Measurements from ENCODE around the gene NRF1. TPM values are rescaled to one million over a fixed set of nuclear protein-coding genes. Genes with fewer than 3 reads are reported as not detected.

Gene NRF1
- total and polyA plus RNA-seq, 9 donors: 11.5 to 33.5 (median 21.7) TPM

GRCh38 chr7:129800901-129801300 lies 189.4 kb downstream of the NRF1 start:
- no peaks in the 10 kb centered on the region for H3K4me1 ChIP-seq (ENCODE audit: insufficient read depth)
- no peak overlapping the region for H3K4me3 ChIP-seq
- no peaks in the 10 kb centered on the region for H3K27me3 ChIP-seq
- no peaks in the 10 kb centered on the region for H3K36me3 ChIP-seq
- H3K9me3 ChIP-seq: no peaks in the 10 kb centered on the region
- DNase-seq: no peak
- TF ChIP-seq POLR2A (IDR thresholded peaks at IDR 0.05) (no peak), EP300 (IDR thresholded peaks at IDR 0.05) (no peak)
- TF ChIP-seq, protein P1, sequence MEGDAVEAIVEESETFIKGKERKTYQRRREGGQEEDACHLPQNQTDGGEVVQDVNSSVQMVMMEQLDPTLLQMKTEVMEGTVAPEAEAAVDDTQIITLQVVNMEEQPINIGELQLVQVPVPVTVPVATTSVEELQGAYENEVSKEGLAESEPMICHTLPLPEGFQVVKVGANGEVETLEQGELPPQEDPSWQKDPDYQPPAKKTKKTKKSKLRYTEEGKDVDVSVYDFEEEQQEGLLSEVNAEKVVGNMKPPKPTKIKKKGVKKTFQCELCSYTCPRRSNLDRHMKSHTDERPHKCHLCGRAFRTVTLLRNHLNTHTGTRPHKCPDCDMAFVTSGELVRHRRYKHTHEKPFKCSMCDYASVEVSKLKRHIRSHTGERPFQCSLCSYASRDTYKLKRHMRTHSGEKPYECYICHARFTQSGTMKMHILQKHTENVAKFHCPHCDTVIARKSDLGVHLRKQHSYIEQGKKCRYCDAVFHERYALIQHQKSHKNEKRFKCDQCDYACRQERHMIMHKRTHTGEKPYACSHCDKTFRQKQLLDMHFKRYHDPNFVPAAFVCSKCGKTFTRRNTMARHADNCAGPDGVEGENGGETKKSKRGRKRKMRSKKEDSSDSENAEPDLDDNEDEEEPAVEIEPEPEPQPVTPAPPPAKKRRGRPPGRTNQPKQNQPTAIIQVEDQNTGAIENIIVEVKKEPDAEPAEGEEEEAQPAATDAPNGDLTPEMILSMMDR (IDR thresholded peaks at IDR 0.05): no peak
- intact Hi-C loops (cut with DNase I): no loop called here
- WGBS, 3 donors: 87 to 90% (median 87%) methylated on average over 7 of the region's 7 CpGs
- H3K27ac ChIP-seq: no peak overlapping the region

GRCh38 chr7:129801882-129802281 lies 190.4 kb downstream of the NRF1 start:
- H3K27ac ChIP-seq: no peak overlapping the region
- intact Hi-C loops (cut with DNase I): no loop called here
- no peaks in the 10 kb centered on the region for H3K9me3 ChIP-seq
- no peaks in the 10 kb centered on the region for H3K4me1 ChIP-seq (ENCODE audit: insufficient read depth)
- no peak overlapping the region for H3K4me3 ChIP-seq
- TF ChIP-seq EP300 (IDR thresholded peaks at IDR 0.05) (no peak), POLR2A (IDR thresholded peaks at IDR 0.05) (no peak)
- TF ChIP-seq, protein P1 (IDR thresholded peaks at IDR 0.05): no peak
- 63 to 64% (median 63%) methylated on average over 5 of the region's 5 CpGs for WGBS, 3 donors
- no peak for DNase-seq
- H3K27me3 ChIP-seq: no peaks in the 10 kb centered on the region
- H3K36me3 ChIP-seq: no peaks in the 10 kb centered on the region

GRCh38 chr7:129803546-129804081 lies 192.1 kb downstream of the NRF1 start:
- H3K27me3 ChIP-seq: no peaks in the 10 kb centered on the region
- 72 to 81% (median 78%) methylated on average over 17 of the region's 17 CpGs for WGBS, 3 donors
- no peak overlapping the region for H3K4me3 ChIP-seq
- TF ChIP-seq, protein P1 (IDR thresholded peaks at IDR 0.05): no peak
- TF ChIP-seq POLR2A (IDR thresholded peaks at IDR 0.05) (no peak), EP300 (IDR thresholded peaks at IDR 0.05) (no peak)
- no peaks in the 10 kb centered on the region for H3K4me1 ChIP-seq (ENCODE audit: insufficient read depth)
- H3K27ac ChIP-seq: no peak overlapping the region
- H3K36me3 ChIP-seq: no peaks in the 10 kb centered on the region
- intact Hi-C loops (cut with DNase I): no loop called here
- no peaks in the 10 kb centered on the region for H3K9me3 ChIP-seq
- no peak for DNase-seq

- TF ChIP-seq EP300 (IDR thresholded peaks at IDR 0.05) (no peak), POLR2A (IDR thresholded peaks at IDR 0.05) (no peak)
- TF ChIP-seq, protein P1 (IDR thresholded peaks at IDR 0.05): no peak
- no peak overlapping the region for H3K27ac ChIP-seq
- H3K27me3 ChIP-seq: no peaks in the 10 kb centered on the region
- H3K4me1 ChIP-seq (ENCODE audit: insufficient read depth): no peaks in the 10 kb centered on the region
- H3K4me3 ChIP-seq: no peak overlapping the region
- no peaks in the 10 kb centered on the region for H3K9me3 ChIP-seq
- no peaks in the 10 kb centered on the region for H3K36me3 ChIP-seq
- DNase-seq: no peak
- 92 to 94% (median 94%) methylated on average over 22 of the region's 22 CpGs for WGBS, 3 donors
- intact Hi-C loops (cut with DNase I): no loop called here
These were observed 192.8 kb downstream of the NRF1 start for GRCh38 chr7:129804111-129804889.

Measured in ovary (tissue), 9 donors.